PC-9 (cell line): ENCODE results near the gene MEAK7. TPM values are rescaled to one million over a fixed set of nuclear protein-coding genes. Genes with fewer than 3 reads are reported as not detected.

Source experiments
- BruUV-seq: library from RNA; stranded (reverse); fragments of 400-500 nt; replicated peaks from 2 replicates; lab custom pipeline; 2021; lab: Mats Ljungman, UMichigan
- CTCF ChIA-PET: fragments of 300-600 bp; sonication (Branson Sonifier 250); formaldehyde crosslinking; loops from one replicate; lab custom pipeline; 2022; ENCODE audit warnings: antibody characterized with exemption; lab: Charles Lee
- POLR2A ChIA-PET: fragments of 300-600 bp; sonication (Branson Sonifier 250); formaldehyde crosslinking; loops from one replicate; lab custom pipeline; 2022; ENCODE audit warnings: antibody characterized with exemption; ENCODE audit not compliant: unreplicated experiment; lab: Charles Lee
- DNase-seq, 2 experiments: peaks; one replicate each; pipeline versions ENCODE4 v3.0.0 to v3.0.0-alpha.2; 2015 to 2022; ENCODE audit warnings: mixed read lengths in 1 of 2
- H2AFZ ChIP-seq: fragments of 200-600 bp; sonication (generic); 2 replicates; pipeline ENCODE4 v1.8.1; 2017; ENCODE audit warnings: antibody characterized with exemption
- H3F3A ChIP-seq: fragments of 200-600 bp; sonication (generic); 2 replicates; pipeline ENCODE4 v1.8.1; 2017; ENCODE audit warnings: antibody characterized with exemption, mild to moderate bottlenecking, low read depth; ENCODE audit not compliant: insufficient read depth
- H3K27ac ChIP-seq: fragments of 200-600 bp; sonication (generic); 2 replicates; pipeline ENCODE4 v1.6.1; 2016; ENCODE audit warnings: mixed run types
- H3K27me3 ChIP-seq: fragments of 200-600 bp; sonication (generic); 2 replicates; pipeline ENCODE4 v1.6.1; 2016; ENCODE audit warnings: low read depth, mixed run types; ENCODE audit not compliant: insufficient read depth
- H3K36me3 ChIP-seq: fragments of 200-600 bp; sonication (generic); 2 replicates; pipeline ENCODE4 v1.6.1; 2016; ENCODE audit warnings: low read depth, mixed run types
- H3K4me1 ChIP-seq: fragments of 200-600 bp; sonication (generic); replicated peaks from 2 replicates; pipeline ENCODE4 v1.6.1; 2016; ENCODE audit warnings: mixed run types; ENCODE audit not compliant: insufficient read depth
- H3K4me2 ChIP-seq: fragments of 200-600 bp; sonication (generic); 2 replicates; pipeline ENCODE4 v1.6.1; 2017; ENCODE audit warnings: mixed run types
- H3K4me3 ChIP-seq: fragments of 200-600 bp; sonication (generic); 2 replicates; pipeline ENCODE4 v1.6.1; 2016; ENCODE audit warnings: mixed run types
- H3K79me2 ChIP-seq: fragments of 200-600 bp; sonication (generic); 2 replicates; pipeline ENCODE4 v1.6.1; 2017; ENCODE audit warnings: low read depth, mixed run types
- H3K9me2 ChIP-seq: fragments of 200-600 bp; sonication (generic); 2 replicates; pipeline ENCODE4 v1.8.1; 2017; ENCODE audit warnings: mild to moderate bottlenecking; ENCODE audit not compliant: insufficient read depth
- H3K9me3 ChIP-seq: fragments of 200-600 bp; sonication (generic); 2 replicates; pipeline ENCODE4 v1.8.1; 2016; ENCODE audit warnings: low read depth; ENCODE audit not compliant: insufficient read depth
- H4K20me1 ChIP-seq: fragments of 200-600 bp; sonication (generic); 2 replicates; pipeline ENCODE4 v1.8.1; 2017; ENCODE audit not compliant: insufficient read depth
- EZH2 ChIP-seq: fragments of 200-600 bp; sonication (generic); IDR thresholded peaks from 2 replicates; pipeline ENCODE4 v1.8.0; 2017; ENCODE audit warnings: antibody characterized with exemption, low read depth
- intact Hi-C: fragments of 100-400 bp; cut with micrococcal nuclease; formaldehyde crosslinking; loops from one replicate; pipeline ENCODE4 v1.10.0; 2022; ENCODE audit not compliant: unreplicated experiment
- total RNA-seq: library from RNA; stranded (reverse); gene quantifications from 2 replicates; pipeline ENCODE4 v1.2.3, GENCODE V29; 2021
- TF ChIP-seq, protein P1 (sequence below): fragments of 200-600 bp; sonication (generic); conservative IDR thresholded peaks from 2 replicates; pipeline ENCODE4 v1.6.1; 2017; ENCODE audit warnings: mixed run types, antibody characterized with exemption, mild to moderate bottlenecking, moderate library complexity

MEAK7 gene
- total RNA-seq, 1 experiment from 2014 or later, result 73.4 TPM

GRCh38 chr16:84465154-84465553, 39.3 kb downstream of the MEAK7 start:
- Histone ChIP-seq H3F3A (peaks cover 11% of the 10 kb centered on the region), H3K4me1 (no peaks in the 10 kb centered on the region), H3K36me3 (peaks cover 50% of the 10 kb centered on the region), H3K9me2 (no peaks in the 10 kb centered on the region), H3K4me3 (no peak overlapping the region), H3K9me3 (peaks cover 8% of the 10 kb centered on the region; the same call in 1 of the 2 replicates), H2AFZ (no peak overlapping the region), H3K4me2 (no peak overlapping the region), H3K27me3 (no peaks in the 10 kb centered on the region), H3K27ac (no peak overlapping the region), H3K79me2 (no peaks in the 10 kb centered on the region), H4K20me1 (no peaks in the 10 kb centered on the region)
- intact Hi-C loops, result no loop called here
- ChIA-PET CTCF (interaction anchor here (0.5 kb wide), 1 partner anchor 41 kb away, joined by 3 read pairs; no protein-coding TSS in a partner anchor), POLR2A (interaction anchor here (0.5 kb wide), 1 partner anchor 41 kb away, joined by 3 read pairs; no protein-coding TSS in a partner anchor)
- no peak for DNase-seq
- no TSS peak for BruUV-seq
- TF ChIP-seq EZH2, result no peak
- TF ChIP-seq, protein P1, sequence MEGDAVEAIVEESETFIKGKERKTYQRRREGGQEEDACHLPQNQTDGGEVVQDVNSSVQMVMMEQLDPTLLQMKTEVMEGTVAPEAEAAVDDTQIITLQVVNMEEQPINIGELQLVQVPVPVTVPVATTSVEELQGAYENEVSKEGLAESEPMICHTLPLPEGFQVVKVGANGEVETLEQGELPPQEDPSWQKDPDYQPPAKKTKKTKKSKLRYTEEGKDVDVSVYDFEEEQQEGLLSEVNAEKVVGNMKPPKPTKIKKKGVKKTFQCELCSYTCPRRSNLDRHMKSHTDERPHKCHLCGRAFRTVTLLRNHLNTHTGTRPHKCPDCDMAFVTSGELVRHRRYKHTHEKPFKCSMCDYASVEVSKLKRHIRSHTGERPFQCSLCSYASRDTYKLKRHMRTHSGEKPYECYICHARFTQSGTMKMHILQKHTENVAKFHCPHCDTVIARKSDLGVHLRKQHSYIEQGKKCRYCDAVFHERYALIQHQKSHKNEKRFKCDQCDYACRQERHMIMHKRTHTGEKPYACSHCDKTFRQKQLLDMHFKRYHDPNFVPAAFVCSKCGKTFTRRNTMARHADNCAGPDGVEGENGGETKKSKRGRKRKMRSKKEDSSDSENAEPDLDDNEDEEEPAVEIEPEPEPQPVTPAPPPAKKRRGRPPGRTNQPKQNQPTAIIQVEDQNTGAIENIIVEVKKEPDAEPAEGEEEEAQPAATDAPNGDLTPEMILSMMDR, result no peak

GRCh38 chr16:84464116-84464515, 40.3 kb downstream of the MEAK7 start:
- H3K79me2 ChIP-seq, result no peaks in the 10 kb centered on the region
- no peak overlapping the region for H3K27ac ChIP-seq
- CTCF ChIA-PET, result interaction anchor here (0.6 kb wide), 2 partner anchors 27 to 62 kb away, joined by 3 to 4 read pairs; no protein-coding TSS in a partner anchor
- no peak overlapping the region for H3K4me2 ChIP-seq
- DNase-seq, result no peak
- no TSS peak for BruUV-seq
- intact Hi-C loops, result no loop called here
- TF ChIP-seq EZH2, result no peak
- TF ChIP-seq, protein P1, result no peak
- POLR2A ChIA-PET, result interaction anchor here (0.7 kb wide), 1 partner anchor 11 kb away, joined by 5 read pairs; no protein-coding TSS in a partner anchor
- H3K9me3 ChIP-seq, result peaks cover 8% of the 10 kb centered on the region; the same call in 1 of the 2 replicates
- peaks cover 11% of the 10 kb centered on the region for H3F3A ChIP-seq
- H3K9me2 ChIP-seq, result no peaks in the 10 kb centered on the region
- no peaks in the 10 kb centered on the region for H4K20me1 ChIP-seq
- H3K4me1 ChIP-seq, result no peaks in the 10 kb centered on the region
- no peaks in the 10 kb centered on the region for H3K27me3 ChIP-seq
- H2AFZ ChIP-seq, result no peak overlapping the region
- H3K4me3 ChIP-seq, result no peak overlapping the region
- peaks cover 57% of the 10 kb centered on the region for H3K36me3 ChIP-seq

GRCh38 chr16:84463221-84463620, 41.2 kb downstream of the MEAK7 start:
- H3F3A ChIP-seq, result peaks cover 11% of the 10 kb centered on the region
- DNase-seq, result no peak
- H4K20me1 ChIP-seq, result no peaks in the 10 kb centered on the region
- H3K79me2 ChIP-seq, result no peaks in the 10 kb centered on the region
- H3K9me2 ChIP-seq, result no peaks in the 10 kb centered on the region
- no peaks in the 10 kb centered on the region for H3K27me3 ChIP-seq
- TF ChIP-seq EZH2, result no peak
- TF ChIP-seq, protein P1, result no peak
- no peaks in the 10 kb centered on the region for H3K4me1 ChIP-seq
- no peak overlapping the region for H3K27ac ChIP-seq
- intact Hi-C loops, result no loop called here
- no TSS peak for BruUV-seq
- H3K9me3 ChIP-seq, result peaks cover 8% of the 10 kb centered on the region; the same call in 1 of the 2 replicates
- ChIA-PET POLR2A (no interaction called here), CTCF (no interaction called here)
- H3K4me2 ChIP-seq, result no peak overlapping the region
- no peak overlapping the region for H2AFZ ChIP-seq
- no peak overlapping the region for H3K4me3 ChIP-seq
- H3K36me3 ChIP-seq, result peaks cover 54% of the 10 kb centered on the region
